PC-3 (cell line): ENCODE measurements around the gene YJU2.

Experiments
- EZH2 ChIP-seq: fragments of 300-600 bp; sonication (generic); IDR thresholded peaks from one replicate; pipeline ENCODE4 v1.6.1; 2017; ENCODE audit warnings: antibody characterized with exemption, mild to moderate bottlenecking, low read length; ENCODE audit not compliant: unreplicated experiment
- EZH2phosphoT487 ChIP-seq: fragments of 300-600 bp; sonication (generic); IDR thresholded peaks from 2 replicates; pipeline ENCODE4 v1.6.1; 2018; ENCODE audit warnings: mild to moderate bottlenecking, antibody characterized with exemption, low read length, borderline replicate concordance
- TF ChIP-seq, protein P1 (sequence below): fragments of 300-600 bp; sonication (generic); conservative IDR thresholded peaks from 2 replicates; pipeline ENCODE4 v1.5.1; 2017; ENCODE audit warnings: antibody characterized with exemption, low read depth, mild to moderate bottlenecking, low read length

DNA sequence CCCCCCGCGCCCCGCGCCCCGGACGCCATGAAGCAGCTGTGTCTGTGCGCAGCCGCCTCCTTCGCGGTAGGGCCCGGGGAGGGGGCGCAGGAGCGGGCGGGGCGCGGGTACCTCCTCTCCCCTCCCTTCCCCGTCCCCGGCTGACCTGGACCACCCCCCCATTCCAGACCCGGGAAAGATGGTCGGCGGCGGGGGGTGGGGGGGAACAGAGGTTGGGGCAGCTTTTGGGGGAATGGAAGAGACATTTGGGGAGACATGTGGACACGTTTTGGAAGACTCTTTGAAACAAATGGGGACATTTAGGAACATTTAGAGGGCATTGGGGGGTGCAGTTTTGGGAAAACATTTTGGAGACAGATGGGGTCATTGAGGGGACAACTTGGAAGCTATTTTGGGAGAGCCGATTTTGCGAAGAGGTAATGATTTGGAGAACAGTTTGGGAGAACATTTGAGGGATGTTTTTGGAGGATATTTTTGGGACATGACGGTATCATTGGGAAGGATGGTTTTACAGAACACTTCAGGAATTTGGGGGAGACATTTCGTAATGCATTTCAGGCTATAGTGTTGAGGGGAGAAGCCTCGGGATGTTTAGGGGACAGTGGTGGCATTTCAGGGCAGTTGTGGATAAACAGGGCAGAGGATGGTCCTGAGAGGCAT is 48.3 kb upstream of the YJU2 start:
- TF ChIP-seq, protein P1, sequence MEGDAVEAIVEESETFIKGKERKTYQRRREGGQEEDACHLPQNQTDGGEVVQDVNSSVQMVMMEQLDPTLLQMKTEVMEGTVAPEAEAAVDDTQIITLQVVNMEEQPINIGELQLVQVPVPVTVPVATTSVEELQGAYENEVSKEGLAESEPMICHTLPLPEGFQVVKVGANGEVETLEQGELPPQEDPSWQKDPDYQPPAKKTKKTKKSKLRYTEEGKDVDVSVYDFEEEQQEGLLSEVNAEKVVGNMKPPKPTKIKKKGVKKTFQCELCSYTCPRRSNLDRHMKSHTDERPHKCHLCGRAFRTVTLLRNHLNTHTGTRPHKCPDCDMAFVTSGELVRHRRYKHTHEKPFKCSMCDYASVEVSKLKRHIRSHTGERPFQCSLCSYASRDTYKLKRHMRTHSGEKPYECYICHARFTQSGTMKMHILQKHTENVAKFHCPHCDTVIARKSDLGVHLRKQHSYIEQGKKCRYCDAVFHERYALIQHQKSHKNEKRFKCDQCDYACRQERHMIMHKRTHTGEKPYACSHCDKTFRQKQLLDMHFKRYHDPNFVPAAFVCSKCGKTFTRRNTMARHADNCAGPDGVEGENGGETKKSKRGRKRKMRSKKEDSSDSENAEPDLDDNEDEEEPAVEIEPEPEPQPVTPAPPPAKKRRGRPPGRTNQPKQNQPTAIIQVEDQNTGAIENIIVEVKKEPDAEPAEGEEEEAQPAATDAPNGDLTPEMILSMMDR = no peak
- TF ChIP-seq EZH2 (no peak), EZH2phosphoT487 (no peak)
